Fibroblast of lung (primary cell): ENCODE measurements around the gene SYNDIG1. TPM values are rescaled to one million over a fixed set of nuclear protein-coding genes. Genes with fewer than 3 reads are reported as not detected.

Experiments
- DNase-seq, 2 donors: peaks; one replicate each; pipeline versions ENCODE4 v3.0.0 to v3.0.0-alpha.2; 2010; ENCODE audit warnings: low read depth in 2 of 2
- H2AFZ ChIP-seq: 2 replicates; pipeline ENCODE4 v1.5.1; 2012; ENCODE audit warnings: low read length, control low read depth, inconsistent platforms
- H3K27ac ChIP-seq: 2 replicates; pipeline ENCODE4 v1.5.1; 2011; ENCODE audit warnings: low read length, control low read depth; ENCODE audit not compliant: insufficient read depth
- H3K27me3 ChIP-seq: 2 replicates; pipeline ENCODE4 v1.5.1; 2011; ENCODE audit warnings: mild to moderate bottlenecking, low read length; ENCODE audit not compliant: control insufficient read depth, insufficient read depth
- H3K36me3 ChIP-seq: 2 replicates; pipeline ENCODE4 v1.5.1; 2011; ENCODE audit warnings: low read length; ENCODE audit not compliant: control insufficient read depth, insufficient read depth
- H3K4me1 ChIP-seq: 2 replicates; pipeline ENCODE4 v1.5.1; 2011; ENCODE audit warnings: low read length; ENCODE audit not compliant: control insufficient read depth, insufficient read depth; ENCODE audit errors: extremely low read depth
- H3K4me2 ChIP-seq: 2 replicates; pipeline ENCODE4 v1.5.1; 2011; ENCODE audit warnings: low read length, control low read depth; ENCODE audit not compliant: insufficient read depth; ENCODE audit errors: extremely low read depth
- H3K4me3 ChIP-seq, 4 experiments: fragments of 200-600 bp in 1 of 4; sonication (generic) in 1 of 4; replicated peaks in 1 of 4; 2 replicates each; pipeline ENCODE4 v1.5.1; 2011 to 2016; ENCODE audit warnings: low read length in 4 of 4, low read depth in 3 of 4, mild to moderate bottlenecking in 3 of 4, control low read depth in 2 of 4, inconsistent platforms in 1 of 4, mixed read lengths in 1 of 4; ENCODE audit not compliant: insufficient read depth in 1 of 4; ENCODE audit errors: control extremely low read depth in 1 of 4
- H3K79me2 ChIP-seq: 2 replicates; pipeline ENCODE4 v1.5.1; 2012; ENCODE audit warnings: mild to moderate bottlenecking, low read length, inconsistent platforms; ENCODE audit not compliant: control insufficient read depth, insufficient read depth
- H3K9ac ChIP-seq: 2 replicates; pipeline ENCODE4 v1.5.1; 2011; ENCODE audit warnings: mild to moderate bottlenecking, low read length, control low read depth; ENCODE audit not compliant: insufficient read depth
- H3K9me3 ChIP-seq: 2 replicates; pipeline ENCODE4 v1.5.1; 2012; ENCODE audit warnings: low read depth, low read length; ENCODE audit not compliant: control insufficient read depth, insufficient read depth
- H4K20me1 ChIP-seq: 2 replicates; pipeline ENCODE4 v1.5.1; 2011; ENCODE audit warnings: low read length; ENCODE audit not compliant: control insufficient read depth, insufficient read depth; ENCODE audit errors: extremely low read depth
- CTCF ChIP-seq, 2 donors: IDR thresholded peaks in 1 of 2; conservative IDR thresholded peaks in 1 of 2; 1 replicate in 1 of 2; 2 replicates in 1 of 2; pipeline ENCODE4 v1.5.1; 2011 to 2012; ENCODE audit warnings: low read length in 2 of 2, control low read depth in 1 of 2, inconsistent platforms in 1 of 2, low read depth in 1 of 2, mild to moderate bottlenecking in 1 of 2
- EZH2 ChIP-seq: IDR thresholded peaks from 2 replicates; pipeline ENCODE4 v1.5.1; 2012; ENCODE audit warnings: low read length, control low read depth, mild to moderate bottlenecking; ENCODE audit errors: missing control alignments
- polyA plus RNA-seq, 2 donors: library from polyadenylated mRNA; depleted of rRNA in 1 of 2; stranded (reverse) in 1 of 2; unstranded in 1 of 2; fragments of >200 nt; gene quantifications; 2 replicates each; pipeline ENCODE4 v1.2.1, GENCODE V29; 2011 to 2012; ENCODE audit warnings: missing spikeins in 1 of 2
- total RNA-seq: library from RNA; depleted of rRNA; stranded (reverse); fragments of >200 nt; gene quantifications from 2 replicates; pipeline ENCODE4 v1.2.1, GENCODE V29; 2014

Gene SYNDIG1
- total and polyA plus RNA-seq, 2 donors (not counting 1 experiment from before 2014, with no cell fraction given) = 0.02 to 0.17 TPM

- no peak for DNase-seq
- no peaks in the 10 kb centered on the region for H3K4me1 ChIP-seq
- no peak overlapping the region for H2AFZ ChIP-seq
- TF ChIP-seq CTCF (conservative IDR thresholded peaks at IDR 0.05 in 1 of 2, IDR thresholded peaks at IDR 0.05 in 1 of 2; ENCODE audit: low read depth in 1 of 2, low read length in 2 of 2) = no peak
- no peak for TF ChIP-seq EZH2
- H3K36me3 ChIP-seq = no peaks in the 10 kb centered on the region
- no peaks in the 10 kb centered on the region for H3K79me2 ChIP-seq
- H3K4me3 ChIP-seq = no peak overlapping the region
- H4K20me1 ChIP-seq = no peaks in the 10 kb centered on the region
- H3K27ac ChIP-seq = no peak overlapping the region
- H3K27me3 ChIP-seq = no peaks in the 10 kb centered on the region
- H3K9ac ChIP-seq = no peak overlapping the region
- H3K4me2 ChIP-seq = no peak overlapping the region
- H3K9me3 ChIP-seq = no peaks in the 10 kb centered on the region
Measured at GRCh38 chr20:24442909-24443308, 26.5 kb upstream of the SYNDIG1 start.

DNA sequence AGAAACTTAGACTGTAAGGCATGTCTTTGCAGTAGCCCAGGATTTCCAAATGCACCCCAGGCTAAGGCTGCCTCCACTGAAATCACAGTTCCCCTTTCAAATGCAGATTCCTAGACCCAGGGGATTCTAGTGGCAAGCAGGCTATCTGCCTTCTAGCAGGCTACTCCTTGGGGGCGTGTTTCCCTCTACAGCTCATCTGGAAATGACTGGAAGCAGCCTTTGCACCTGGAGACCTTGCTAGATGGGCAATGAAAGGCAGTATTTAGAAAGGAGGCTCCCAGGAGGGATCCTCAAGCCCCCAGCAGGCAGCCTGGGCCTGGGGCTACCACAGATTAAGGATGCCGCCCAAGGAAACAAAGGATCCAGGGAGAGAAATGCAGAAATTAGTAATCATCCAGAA, 26.0 kb upstream of the SYNDIG1 start:
- H4K20me1 ChIP-seq = no peaks in the 10 kb centered on the region
- TF ChIP-seq CTCF (conservative IDR thresholded peaks at IDR 0.05 in 1 of 2, IDR thresholded peaks at IDR 0.05 in 1 of 2; ENCODE audit: low read depth in 1 of 2, low read length in 2 of 2) (no peak), EZH2 (no peak)
- no peaks in the 10 kb centered on the region for H3K9me3 ChIP-seq
- no peak overlapping the region for H2AFZ ChIP-seq
- no peaks in the 10 kb centered on the region for H3K36me3 ChIP-seq
- no peak overlapping the region for H3K4me3 ChIP-seq
- no peaks in the 10 kb centered on the region for H3K27me3 ChIP-seq
- no peak for DNase-seq
- H3K9ac ChIP-seq = no peak overlapping the region
- H3K27ac ChIP-seq = no peak overlapping the region
- H3K79me2 ChIP-seq = no peaks in the 10 kb centered on the region
- H3K4me2 ChIP-seq = no peak overlapping the region
- H3K4me1 ChIP-seq = no peaks in the 10 kb centered on the region

- H3K27ac ChIP-seq = no peak overlapping the region
- H3K79me2 ChIP-seq = no peaks in the 10 kb centered on the region
- H3K9ac ChIP-seq = no peak overlapping the region
- H4K20me1 ChIP-seq = no peaks in the 10 kb centered on the region
- H3K4me3 ChIP-seq = no peak overlapping the region
- no peaks in the 10 kb centered on the region for H3K9me3 ChIP-seq
- no peaks in the 10 kb centered on the region for H3K4me1 ChIP-seq
- no peak for DNase-seq
- no peak for TF ChIP-seq EZH2
- no peak for TF ChIP-seq CTCF (conservative IDR thresholded peaks at IDR 0.05 in 1 of 2, IDR thresholded peaks at IDR 0.05 in 1 of 2; ENCODE audit: low read depth in 1 of 2, low read length in 2 of 2)
- H3K36me3 ChIP-seq = no peaks in the 10 kb centered on the region
- H3K27me3 ChIP-seq = no peaks in the 10 kb centered on the region
- no peak overlapping the region for H3K4me2 ChIP-seq
- no peak overlapping the region for H2AFZ ChIP-seq
Measured at GRCh38 chr20:24444526-24445190, 24.8 kb upstream of the SYNDIG1 start.
